ENCODE results near the gene DGKQ. TPM values are rescaled to one million over a fixed set of nuclear protein-coding genes. Genes with fewer than 3 reads are reported as not detected.

Gene DGKQ
- total and polyA plus RNA-seq, 2 experiments from 2014 or later, result 4.0 to 22.4 TPM

GRCh38 chr4:989722-990471 lies 16.5 kb upstream of the DGKQ start:
- no peak overlapping the region for H2AFZ ChIP-seq
- H3K27me3 Mint-ChIP-seq (ENCODE audit: insufficient read depth, low read depth, poor library complexity), result peaks cover 15% of the 10 kb centered on the region
- DNase-seq (ENCODE audit: low spot score), result no peak
- no peaks in the 10 kb centered on the region for H3K9me2 ChIP-seq (ENCODE audit: insufficient read depth)
- no peak overlapping the region for H3K27ac Mint-ChIP-seq
- H4K20me1 ChIP-seq (replicated peaks; ENCODE audit: insufficient read depth), result no peaks in the 10 kb centered on the region
- H3K4me2 ChIP-seq, result no peak overlapping the region
- peaks cover 6% of the 10 kb centered on the region; the same call in 1 of the 2 replicates for H3F3A ChIP-seq (replicated peaks; ENCODE audit: low read depth)
- TF ChIP-seq POLR2AphosphoS5 (IDR thresholded peaks at IDR 0.05; ENCODE audit: low read depth), result no peak
- no peak for TF ChIP-seq CTCF (conservative IDR thresholded peaks at IDR 0.05; ENCODE audit: low read depth in 2 of 2)
- TF ChIP-seq JUNB (IDR thresholded peaks at IDR 0.05; ENCODE audit: unreplicated experiment), result no peak
- no peak for TF ChIP-seq ZNF114 (CRISPR knock-in tag; IDR thresholded peaks at IDR 0.05)
- no peak for TF ChIP-seq ZNF462 (CRISPR knock-in tag; IDR thresholded peaks at IDR 0.05)
- TF ChIP-seq ZNF331 (CRISPR knock-in tag; IDR thresholded peaks at IDR 0.05; ENCODE audit: low read depth), result no peak
- TF ChIP-seq EZH2phosphoT487 (IDR thresholded peaks at IDR 0.05; ENCODE audit: unreplicated experiment), result no peak
- no peak for TF ChIP-seq ETS1 (IDR thresholded peaks at IDR 0.05)
- TF ChIP-seq NANOG (IDR thresholded peaks at IDR 0.05; ENCODE audit: borderline replicate concordance), result no peak
- no peak for TF ChIP-seq CREB1 (CRISPR knock-in tag; IDR thresholded peaks at IDR 0.05; ENCODE audit: low read depth)
- no peaks in the 10 kb centered on the region for H3K9me3 Mint-ChIP-seq
- H3K36me3 Mint-ChIP-seq (ENCODE audit: low read depth), result no peaks in the 10 kb centered on the region
- H3K79me2 ChIP-seq (replicated peaks; ENCODE audit: insufficient read depth), result no peaks in the 10 kb centered on the region
- H3K4me3 ChIP-seq, result no peak overlapping the region
- H3K27me3 ChIP-seq (ENCODE audit: insufficient read depth), result peaks cover 13% of the 10 kb centered on the region
- no peaks in the 10 kb centered on the region for H3K36me3 ChIP-seq (ENCODE audit: insufficient read depth)
- ATAC-seq, result no peak
- no peak overlapping the region for H3K4me3 Mint-ChIP-seq
- peaks cover 2% of the 10 kb centered on the region; the same call in 1 of the 3 replicates for H3K4me1 Mint-ChIP-seq
- H3K4me1 ChIP-seq (ENCODE audit: insufficient read depth), result peaks cover 12% of the 10 kb centered on the region
- no peak overlapping the region for H3K27ac ChIP-seq (ENCODE audit: low read depth)

Data from GM23338 (cell line).